ENCODE measurements around the gene FAM163A.

The FAM163A gene

DNA sequence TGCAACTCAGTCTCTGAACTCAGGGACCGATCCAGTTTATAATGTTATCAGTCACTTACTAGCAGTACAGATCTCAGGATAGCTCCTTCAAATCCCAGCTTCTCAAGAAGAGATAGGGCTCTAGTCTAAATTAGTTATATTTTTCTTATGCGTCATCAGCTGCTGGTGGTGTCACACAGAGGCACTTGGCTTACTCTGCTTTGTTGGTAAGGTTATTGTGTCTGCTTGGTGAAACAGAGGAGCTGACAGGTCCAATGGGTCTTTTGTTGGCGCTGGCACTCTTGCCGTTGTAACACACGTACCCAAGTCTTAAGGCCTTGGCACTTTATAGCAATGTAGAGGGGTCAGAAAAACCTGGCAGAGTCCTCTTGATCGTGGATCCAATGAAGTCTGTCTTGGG lies 122.3 kb downstream of the FAM163A start:
- no peak for DNase-seq

All from NCI-H748 treated with DMSO at 0.1 percent for 48 hours (cell line).